GM19023 (cell line): ENCODE data around the gene DOK3.

Experiments used
- ATAC-seq: cut with Tn5 transposase; IDR thresholded peaks from one replicate; pipeline ENCODE4 v1.9.1; 2021; ENCODE audit warnings: mild to moderate bottlenecking, moderate library complexity; ENCODE audit not compliant: unreplicated experiment

DOK3 gene

GRCh38 chr5:177514541-177514940 lies 4.9 kb upstream of the DOK3 start:
- no peak for ATAC-seq

GRCh38 chr5:177513500-177513899 lies 3.9 kb upstream of the DOK3 start:
- ATAC-seq, result no peak

GRCh38 chr5:177512736-177513380 lies 3.2 kb upstream of the DOK3 start:
- no peak for ATAC-seq

DNA sequence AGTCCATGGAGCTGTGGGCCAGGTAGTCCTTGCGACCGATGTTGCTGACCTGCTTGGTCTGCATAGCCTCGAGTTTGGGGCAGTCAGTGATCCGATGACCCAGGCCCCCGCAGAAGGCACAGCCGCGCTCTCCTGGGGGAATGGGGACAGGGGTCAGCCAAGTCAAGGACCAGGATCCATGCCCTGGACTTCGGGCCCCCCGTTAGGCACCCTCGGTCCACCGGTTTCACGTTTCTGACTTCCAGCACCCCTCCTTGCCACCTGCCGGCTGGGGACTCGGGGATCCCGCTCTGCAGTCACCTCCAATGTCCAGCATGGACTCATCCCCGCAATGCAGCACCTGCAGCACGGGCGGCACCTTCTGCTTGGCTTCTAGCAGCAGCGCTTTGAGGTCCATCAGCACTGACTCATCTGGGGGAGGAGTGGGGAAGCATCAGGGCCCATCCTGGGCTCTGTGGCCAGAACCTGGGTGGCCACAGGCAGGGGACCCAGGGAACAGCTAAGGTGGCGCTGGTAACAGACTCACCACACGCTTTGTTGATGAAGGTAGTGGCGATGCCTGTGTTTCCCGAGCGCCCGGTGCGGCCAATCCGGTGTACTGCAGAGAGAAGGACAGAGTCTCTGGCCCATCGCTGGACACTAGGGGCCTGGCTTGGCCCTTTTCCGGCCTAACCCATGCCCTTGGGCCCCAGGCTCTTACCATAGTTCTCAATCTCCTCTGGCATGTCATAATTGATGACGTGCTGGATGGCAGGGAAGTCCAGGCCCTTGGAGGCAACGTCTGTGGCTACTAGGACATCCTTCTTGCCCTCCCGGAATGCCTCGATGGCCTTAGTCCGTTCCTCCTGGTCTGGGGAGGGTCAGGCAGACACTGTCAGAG lies 2.4 kb upstream of the DOK3 start:
- no peak for ATAC-seq

- ATAC-seq, result no peak
Observed at GRCh38 chr5:177511181-177511580, 1.6 kb upstream of the DOK3 start.

DNA sequence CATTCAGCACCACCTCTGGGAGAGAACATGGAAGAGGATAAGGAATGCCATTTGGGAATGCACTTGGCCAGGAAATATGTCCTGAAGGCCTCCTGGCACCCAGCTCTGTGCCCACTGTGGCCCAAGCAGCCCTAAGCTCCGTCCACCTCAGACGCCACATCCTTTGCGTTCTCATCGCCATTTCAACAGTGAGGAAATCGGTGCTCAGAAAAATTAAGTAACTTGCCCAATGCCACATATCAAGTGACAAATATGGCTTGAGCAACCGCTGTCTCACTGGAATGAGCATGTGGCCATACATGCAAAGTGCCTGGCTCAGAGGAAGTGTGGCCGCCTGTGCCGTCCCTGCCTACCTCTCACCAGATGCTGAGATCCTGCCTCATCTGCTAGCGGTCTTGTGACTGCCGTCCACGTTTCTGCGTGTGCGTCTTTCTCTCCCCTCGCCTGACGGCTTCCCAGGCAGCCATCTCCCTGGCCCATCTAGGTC lies 984 bp upstream of the DOK3 start:
- no peak for ATAC-seq

- peak; percentile 37 for ATAC-seq
Observed at GRCh38 chr5:177509991-177510566, 453 bp upstream of the DOK3 start.

DNA sequence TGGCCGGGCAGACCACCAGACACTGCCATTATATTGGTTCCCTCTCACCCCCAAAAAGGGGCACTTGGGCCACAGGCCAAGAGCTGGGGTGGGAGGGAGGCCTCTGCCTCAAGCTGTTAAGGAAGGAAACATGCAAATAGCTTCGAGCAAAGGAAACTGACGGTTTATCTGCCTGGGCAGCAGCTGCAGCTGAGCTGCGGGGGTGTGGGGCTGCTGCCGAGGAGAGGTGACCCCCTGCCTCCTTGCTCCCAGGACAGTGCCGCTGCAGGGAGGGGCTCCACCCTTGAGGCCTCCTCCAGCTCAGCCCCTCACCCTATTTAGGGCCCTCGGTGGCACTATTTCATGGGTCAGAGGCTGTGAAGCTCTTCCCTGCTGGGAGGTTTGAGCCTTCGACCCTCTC lies 789 bp downstream of the DOK3 start:
- peak; percentile 44 for ATAC-seq

- no peak for ATAC-seq
Observed at GRCh38 chr5:177508221-177508611, 1.4 kb downstream of the DOK3 start.

GRCh38 chr5:177507596-177508220 lies 1.9 kb downstream of the DOK3 start:
- ATAC-seq, result no peak

DNA sequence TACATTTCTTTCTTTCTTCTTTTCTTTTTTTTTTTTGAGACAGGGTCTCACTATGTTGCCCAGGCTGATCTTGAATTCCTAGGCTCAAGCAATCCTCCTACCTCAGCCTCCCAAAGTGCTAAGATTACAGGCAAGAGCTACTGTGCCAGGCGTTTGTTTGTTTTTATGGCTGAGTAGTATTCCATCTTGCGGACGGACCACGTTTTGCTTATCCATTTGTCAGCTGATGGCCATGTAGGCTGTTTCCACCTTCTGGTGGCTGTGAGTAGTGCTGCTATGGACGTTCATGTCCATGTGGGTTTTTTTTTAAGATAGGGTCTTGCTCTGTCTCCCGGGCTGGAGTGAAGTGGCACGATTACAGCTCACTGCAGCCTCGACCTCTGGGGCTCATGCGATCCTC lies 2.5 kb downstream of the DOK3 start:
- no peak for ATAC-seq

GRCh38 chr5:177505075-177505474 lies 4.6 kb downstream of the DOK3 start:
- ATAC-seq, result no peak

DNA sequence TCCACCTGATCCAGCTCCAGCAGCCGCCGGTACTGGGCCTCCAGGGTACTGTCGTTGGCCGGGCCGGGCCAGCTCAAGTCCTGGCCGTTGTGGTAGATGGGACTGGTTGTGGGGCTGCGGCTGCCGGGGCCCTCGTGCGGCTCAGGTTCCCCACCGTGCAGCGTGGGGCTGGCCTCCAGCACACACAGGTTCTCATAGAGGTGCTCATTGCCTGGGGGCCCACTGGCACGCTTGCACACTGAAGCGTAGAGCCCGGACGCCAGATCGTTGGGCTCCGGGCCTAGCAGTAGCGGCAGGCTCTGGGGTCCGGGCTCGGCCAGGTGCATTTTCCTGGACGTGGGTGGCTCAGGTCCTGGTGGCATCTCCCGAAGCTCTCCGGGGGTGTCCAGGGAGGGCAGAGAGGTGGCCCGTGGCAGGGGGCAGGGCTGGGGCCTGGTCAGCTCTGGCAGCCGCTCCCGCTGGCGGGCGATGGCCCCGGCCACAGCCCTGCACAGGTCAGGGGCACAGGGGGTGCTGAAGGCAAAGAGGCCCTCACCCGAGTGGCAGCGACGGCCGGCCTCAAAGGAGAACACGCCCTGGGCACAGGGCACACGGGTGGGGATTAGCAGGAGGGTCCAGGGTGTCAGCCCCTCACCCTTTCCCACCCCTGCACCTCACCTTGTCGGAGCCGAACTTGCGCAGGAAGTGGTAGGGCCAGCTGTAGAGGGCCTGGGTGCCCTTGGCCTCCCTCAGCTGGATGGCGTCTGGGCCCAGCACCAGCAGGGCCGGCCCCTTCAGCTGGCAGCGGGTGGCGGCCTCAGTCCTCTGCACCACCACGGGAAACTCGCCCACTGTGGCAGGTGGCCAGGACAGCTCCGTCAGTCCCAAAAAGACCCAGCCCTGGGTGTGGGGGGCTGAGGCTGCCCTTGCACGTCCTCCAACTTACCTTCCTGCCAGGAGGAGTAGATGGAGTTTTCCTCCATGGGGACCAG lies 5.3 kb downstream of the DOK3 start:
- ATAC-seq, result no peak

- ATAC-seq, result no peak
Observed at GRCh38 chr5:177503351-177504085, 6.1 kb downstream of the DOK3 start.

DNA sequence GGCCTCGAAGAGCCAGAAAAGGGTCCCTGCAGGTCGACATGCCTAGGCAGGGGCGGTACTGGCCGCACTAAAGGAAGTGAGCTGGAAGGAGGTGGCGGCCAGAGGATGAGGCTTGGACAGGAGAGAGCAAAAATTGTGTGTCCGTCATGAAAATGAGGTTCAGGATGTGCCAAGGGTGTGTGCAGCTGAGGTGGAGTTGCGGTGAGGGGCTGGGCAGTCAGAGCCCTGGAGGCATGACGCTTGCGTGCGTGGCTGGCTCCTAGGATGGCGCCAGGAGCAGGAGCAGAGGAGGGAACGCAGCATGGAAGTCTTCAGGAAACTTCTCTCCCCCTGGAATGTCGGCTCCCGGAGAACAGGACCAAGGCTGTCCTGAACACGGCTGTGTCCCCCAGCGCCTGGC lies 6.7 kb downstream of the DOK3 start:
- ATAC-seq, result no peak

- no peak for ATAC-seq
Observed at GRCh38 chr5:177501874-177502678, 7.5 kb downstream of the DOK3 start.

DNA sequence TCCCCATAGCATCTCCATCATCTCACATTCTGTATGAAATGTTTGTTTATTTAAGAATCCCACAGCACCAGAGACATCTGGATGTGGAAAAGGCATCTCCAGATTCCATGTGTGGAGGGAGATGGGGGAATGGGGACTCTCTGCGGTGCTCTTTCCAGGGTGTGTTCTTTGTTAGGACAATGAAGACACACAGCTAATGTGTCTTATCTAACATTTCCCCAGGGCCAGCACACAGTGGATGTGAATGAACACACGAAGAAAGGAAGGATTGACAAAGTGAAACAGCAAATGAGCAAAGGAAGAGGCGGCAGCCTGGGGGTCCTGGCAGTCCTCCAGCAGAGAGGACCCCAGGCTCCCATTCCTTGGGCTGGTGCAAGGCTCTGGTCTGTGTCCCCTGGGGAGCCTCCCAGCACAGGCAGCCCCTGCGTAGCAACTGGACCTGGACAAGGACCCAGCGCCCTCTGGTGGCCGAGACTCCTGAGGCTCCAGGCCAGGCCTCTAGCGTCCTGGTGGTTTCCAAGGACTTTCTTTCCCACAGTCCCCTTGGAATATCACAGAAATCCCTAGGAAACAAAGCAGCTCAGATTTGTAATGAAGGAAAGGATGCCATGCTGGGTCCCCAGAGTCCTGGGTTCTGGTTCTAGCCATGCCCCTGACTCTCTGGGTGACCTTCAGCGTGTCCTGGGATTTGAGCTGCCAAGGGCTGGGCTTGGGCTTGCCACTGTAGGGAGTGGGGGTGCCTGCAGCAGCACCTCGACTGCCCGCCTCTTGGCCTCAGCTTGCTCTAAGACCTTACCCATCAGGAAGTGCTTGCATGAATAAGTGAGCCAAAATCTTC lies 8.7 kb downstream of the DOK3 start:
- no peak for ATAC-seq

DNA sequence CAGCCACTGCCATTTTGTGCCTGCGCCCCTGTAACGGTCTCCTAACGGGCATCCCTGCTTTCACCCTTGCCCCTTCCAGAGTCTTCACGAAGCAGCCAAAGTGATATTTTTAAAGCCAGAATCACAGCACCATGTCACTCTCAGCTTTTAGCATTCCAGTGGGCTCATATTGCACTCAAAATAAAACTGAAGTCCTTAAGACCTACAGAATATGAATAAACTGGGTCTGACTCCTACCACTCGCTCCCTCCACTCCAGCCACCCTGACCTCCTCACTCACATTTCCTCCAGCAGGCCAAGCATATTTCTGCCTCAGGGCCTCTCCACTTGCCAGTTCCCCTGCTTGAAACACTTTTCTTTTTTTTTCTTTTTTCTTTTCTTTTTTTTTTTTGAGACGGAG lies 9.8 kb downstream of the DOK3 start:
- no peak for ATAC-seq
